DOHH2 (cell line): Measurements from ENCODE around the gene STAG1.
"Not testable (repeated sequence)": the region's sequence is repeated elsewhere in the genome, so short reads cannot be mapped to it uniquely, and the experiment has no call there.

Source experiments
- EZH2phosphoT487 ChIP-seq: fragments of 200-600 bp; sonication (generic); IDR thresholded peaks from 2 replicates; pipeline ENCODE4 v1.6.1; 2017; ENCODE audit warnings: borderline replicate concordance, mild to moderate bottlenecking, antibody characterized with exemption, low read length, moderate library complexity, mixed read lengths
- TF ChIP-seq, protein P1 (sequence below): fragments of 200-600 bp; sonication (generic); IDR thresholded peaks from one replicate; pipeline ENCODE4 v1.5.1; 2014; ENCODE audit warnings: antibody characterized with exemption, mild to moderate bottlenecking, low read depth, low read length; ENCODE audit not compliant: poor library complexity, severe bottlenecking

DNA sequence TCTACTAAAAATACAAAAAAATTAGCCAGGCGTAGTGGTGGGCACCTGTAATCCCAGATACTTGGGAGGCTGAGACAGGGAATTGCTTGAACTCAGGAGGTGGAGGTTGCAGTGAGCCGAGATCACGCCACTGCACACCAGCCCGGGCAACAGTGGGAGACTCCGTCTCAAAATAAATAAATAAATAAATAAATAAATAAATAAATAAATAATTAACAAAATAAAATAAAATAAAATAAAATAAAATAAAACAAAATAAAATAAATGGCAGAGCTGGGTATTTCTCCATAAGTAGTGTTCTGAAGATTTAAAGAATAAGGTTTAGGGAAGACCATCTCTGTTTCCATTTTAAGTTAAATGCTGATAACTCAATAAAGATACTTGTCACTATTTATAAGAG lies 376.4 kb downstream of the STAG1 start:
- TF ChIP-seq, protein P1, sequence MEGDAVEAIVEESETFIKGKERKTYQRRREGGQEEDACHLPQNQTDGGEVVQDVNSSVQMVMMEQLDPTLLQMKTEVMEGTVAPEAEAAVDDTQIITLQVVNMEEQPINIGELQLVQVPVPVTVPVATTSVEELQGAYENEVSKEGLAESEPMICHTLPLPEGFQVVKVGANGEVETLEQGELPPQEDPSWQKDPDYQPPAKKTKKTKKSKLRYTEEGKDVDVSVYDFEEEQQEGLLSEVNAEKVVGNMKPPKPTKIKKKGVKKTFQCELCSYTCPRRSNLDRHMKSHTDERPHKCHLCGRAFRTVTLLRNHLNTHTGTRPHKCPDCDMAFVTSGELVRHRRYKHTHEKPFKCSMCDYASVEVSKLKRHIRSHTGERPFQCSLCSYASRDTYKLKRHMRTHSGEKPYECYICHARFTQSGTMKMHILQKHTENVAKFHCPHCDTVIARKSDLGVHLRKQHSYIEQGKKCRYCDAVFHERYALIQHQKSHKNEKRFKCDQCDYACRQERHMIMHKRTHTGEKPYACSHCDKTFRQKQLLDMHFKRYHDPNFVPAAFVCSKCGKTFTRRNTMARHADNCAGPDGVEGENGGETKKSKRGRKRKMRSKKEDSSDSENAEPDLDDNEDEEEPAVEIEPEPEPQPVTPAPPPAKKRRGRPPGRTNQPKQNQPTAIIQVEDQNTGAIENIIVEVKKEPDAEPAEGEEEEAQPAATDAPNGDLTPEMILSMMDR = not testable (repeated sequence)
- not testable (repeated sequence) for TF ChIP-seq EZH2phosphoT487
